Cortex of kidney (tissue), 1 donor: ENCODE measurements around the gene KCNA1.
"Not testable (repeated sequence)": the region's sequence is repeated elsewhere in the genome, so short reads cannot be mapped to it uniquely, and the experiment has no call there.

Experiments
- DNase-seq: peaks from one replicate; lab custom pipeline; 2025; lab: John Stamatoyannopoulos, UW

Gene KCNA1

GRCh38 chr12:4909734-4910501, at the start of gene KCNA1:
TSS of gene KCNA1 (plus strand) at chr12:4909905. CDS start at chr12:4911379, 1,474 bp downstream.
- no peak for DNase-seq

GRCh38 chr12:4860741-4861140, 49.0 kb upstream of the KCNA1 start:
- no peak for DNase-seq

- DNase-seq: no peak
Measured at GRCh38 chr12:4862809-4863208, 46.9 kb upstream of the KCNA1 start.

- DNase-seq: no peak
Measured at GRCh38 chr12:4864575-4864974, 45.1 kb upstream of the KCNA1 start.

GRCh38 chr12:4865246-4865645, 44.5 kb upstream of the KCNA1 start:
- no peak for DNase-seq

GRCh38 chr12:4866299-4866698, 43.4 kb upstream of the KCNA1 start:
- DNase-seq: no peak

GRCh38 chr12:4867384-4867783, 42.3 kb upstream of the KCNA1 start:
- DNase-seq: no peak

GRCh38 chr12:4870423-4870822, 39.3 kb upstream of the KCNA1 start:
- DNase-seq: no peak

- DNase-seq: no peak
Measured at GRCh38 chr12:4871514-4871913, 38.2 kb upstream of the KCNA1 start.

- DNase-seq: no peak
Measured at GRCh38 chr12:4873947-4874346, 35.8 kb upstream of the KCNA1 start.

- no peak for DNase-seq
Measured at GRCh38 chr12:4874671-4875070, 35.0 kb upstream of the KCNA1 start.

- not testable (repeated sequence) for DNase-seq
Measured at GRCh38 chr12:4879481-4879880, 30.2 kb upstream of the KCNA1 start.

- DNase-seq: no peak
Measured at GRCh38 chr12:4881266-4882064, 28.2 kb upstream of the KCNA1 start.

GRCh38 chr12:4891866-4892265, 17.8 kb upstream of the KCNA1 start:
- no peak for DNase-seq

GRCh38 chr12:4892418-4892817, 17.3 kb upstream of the KCNA1 start:
- DNase-seq: no peak

GRCh38 chr12:4894019-4894418, 15.7 kb upstream of the KCNA1 start:
- no peak for DNase-seq

GRCh38 chr12:4899364-4899763, 10.3 kb upstream of the KCNA1 start:
- no peak for DNase-seq

- DNase-seq: no peak
Measured at GRCh38 chr12:4900327-4900726, 9.4 kb upstream of the KCNA1 start.

GRCh38 chr12:4905316-4905715, 4.4 kb upstream of the KCNA1 start:
- no peak for DNase-seq

- DNase-seq: no peak
Measured at GRCh38 chr12:4908684-4909409, 858 bp upstream of the KCNA1 start.

- no peak for DNase-seq
Measured at GRCh38 chr12:4909410-4909733, 333 bp upstream of the KCNA1 start.

- DNase-seq: no peak
Measured at GRCh38 chr12:4910502-4911315, 1.0 kb downstream of the KCNA1 start.
